ENCODE data around the gene ELANE. TPM values are rescaled to one million over a fixed set of nuclear protein-coding genes. Genes with fewer than 3 reads are reported as not detected.

ELANE gene
- total RNA-seq, 1 experiment from 2014 or later = not detected

- H3K4me1 ChIP-seq = no peaks in the 10 kb centered on the region
- no peaks in the 10 kb centered on the region for H3K36me3 ChIP-seq (ENCODE audit: control insufficient read depth, insufficient read depth, low read length)
- no peak overlapping the region for H3K4me3 ChIP-seq (ENCODE audit: low read depth, low read length)
- ChIA-PET CTCF (no interaction called here), POLR2A (no interaction called here)
- BruUV-seq (replicated peaks) = no TSS peak
- Mint-ChIP-seq H3K36me3 (ENCODE audit: insufficient read depth, unreplicated experiment) (no peaks in the 10 kb centered on the region), H3K9me3 (ENCODE audit: unreplicated experiment) (no peaks in the 10 kb centered on the region), H3K27me3 (ENCODE audit: insufficient read depth, unreplicated experiment) (no peaks in the 10 kb centered on the region), H3K27ac (ENCODE audit: unreplicated experiment) (no peak overlapping the region), H3K4me3 (ENCODE audit: unreplicated experiment) (no peak overlapping the region), H3K4me1 (ENCODE audit: low read depth, unreplicated experiment) (no peaks in the 10 kb centered on the region)
- H3K9me3 ChIP-seq = no peaks in the 10 kb centered on the region
- no peaks in the 10 kb centered on the region for H3K27me3 ChIP-seq (replicated peaks; ENCODE audit: control insufficient read depth, insufficient read depth, low read length)
- DNase-seq = no peak
- intact Hi-C loops (cut with micrococcal nuclease; ENCODE audit: unreplicated experiment) = no loop called here
- TF ChIP-seq, protein P1, sequence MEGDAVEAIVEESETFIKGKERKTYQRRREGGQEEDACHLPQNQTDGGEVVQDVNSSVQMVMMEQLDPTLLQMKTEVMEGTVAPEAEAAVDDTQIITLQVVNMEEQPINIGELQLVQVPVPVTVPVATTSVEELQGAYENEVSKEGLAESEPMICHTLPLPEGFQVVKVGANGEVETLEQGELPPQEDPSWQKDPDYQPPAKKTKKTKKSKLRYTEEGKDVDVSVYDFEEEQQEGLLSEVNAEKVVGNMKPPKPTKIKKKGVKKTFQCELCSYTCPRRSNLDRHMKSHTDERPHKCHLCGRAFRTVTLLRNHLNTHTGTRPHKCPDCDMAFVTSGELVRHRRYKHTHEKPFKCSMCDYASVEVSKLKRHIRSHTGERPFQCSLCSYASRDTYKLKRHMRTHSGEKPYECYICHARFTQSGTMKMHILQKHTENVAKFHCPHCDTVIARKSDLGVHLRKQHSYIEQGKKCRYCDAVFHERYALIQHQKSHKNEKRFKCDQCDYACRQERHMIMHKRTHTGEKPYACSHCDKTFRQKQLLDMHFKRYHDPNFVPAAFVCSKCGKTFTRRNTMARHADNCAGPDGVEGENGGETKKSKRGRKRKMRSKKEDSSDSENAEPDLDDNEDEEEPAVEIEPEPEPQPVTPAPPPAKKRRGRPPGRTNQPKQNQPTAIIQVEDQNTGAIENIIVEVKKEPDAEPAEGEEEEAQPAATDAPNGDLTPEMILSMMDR (IDR thresholded peaks at IDR 0.05; ENCODE audit: insufficient read depth in 1 of 2, low read depth in 1 of 2, low read length in 1 of 2, severe bottlenecking in 1 of 2, unreplicated experiment in 1 of 2) = no peak
Observed at GRCh38 chr19:825897-826644, 26.0 kb upstream of the ELANE start.

- Mint-ChIP-seq H3K4me1 (ENCODE audit: low read depth, unreplicated experiment) (no peaks in the 10 kb centered on the region), H3K9me3 (ENCODE audit: unreplicated experiment) (no peaks in the 10 kb centered on the region), H3K4me3 (ENCODE audit: unreplicated experiment) (no peak overlapping the region), H3K27ac (ENCODE audit: unreplicated experiment) (no peak overlapping the region), H3K36me3 (ENCODE audit: insufficient read depth, unreplicated experiment) (no peaks in the 10 kb centered on the region), H3K27me3 (ENCODE audit: insufficient read depth, unreplicated experiment) (no peaks in the 10 kb centered on the region)
- ChIA-PET POLR2A (no interaction called here), CTCF (no interaction called here)
- Histone ChIP-seq H3K4me3 (ENCODE audit: low read depth, low read length) (no peak overlapping the region), H3K27me3 (replicated peaks; ENCODE audit: control insufficient read depth, insufficient read depth, low read length) (no peaks in the 10 kb centered on the region), H3K4me1 (no peaks in the 10 kb centered on the region), H3K36me3 (ENCODE audit: control insufficient read depth, insufficient read depth, low read length) (no peaks in the 10 kb centered on the region), H3K9me3 (no peaks in the 10 kb centered on the region)
- TF ChIP-seq, protein P1 (IDR thresholded peaks at IDR 0.05; ENCODE audit: insufficient read depth in 1 of 2, low read depth in 1 of 2, low read length in 1 of 2, severe bottlenecking in 1 of 2, unreplicated experiment in 1 of 2) = no peak
- BruUV-seq (replicated peaks) = no TSS peak
- intact Hi-C loops (cut with micrococcal nuclease; ENCODE audit: unreplicated experiment) = no loop called here
- DNase-seq = no peak
Observed at GRCh38 chr19:827314-827709, 24.8 kb upstream of the ELANE start.

GRCh38 chr19:827710-828321 is 24.3 kb upstream of the ELANE start, which contains the start of gene AZU1:
AZU1 (plus strand) TSS chr19:827837; CDS start chr19:827847, 10 bp downstream.
- Mint-ChIP-seq H3K36me3 (ENCODE audit: insufficient read depth, unreplicated experiment) (no peaks in the 10 kb centered on the region), H3K4me1 (ENCODE audit: low read depth, unreplicated experiment) (no peaks in the 10 kb centered on the region), H3K27ac (ENCODE audit: unreplicated experiment) (no peak within 1 kb of the TSS), H3K27me3 (ENCODE audit: insufficient read depth, unreplicated experiment) (no peaks in the 10 kb centered on the region), H3K4me3 (ENCODE audit: unreplicated experiment) (no peak within 1 kb of the TSS), H3K9me3 (ENCODE audit: unreplicated experiment) (no peaks in the 10 kb centered on the region)
- CTCF ChIA-PET = no interaction called here
- Histone ChIP-seq H3K4me1 (no peaks in the 10 kb centered on the region), H3K27me3 (replicated peaks; ENCODE audit: control insufficient read depth, insufficient read depth, low read length) (no peaks in the 10 kb centered on the region), H3K9me3 (no peaks in the 10 kb centered on the region), H3K4me3 (ENCODE audit: low read depth, low read length) (no peak within 1 kb of the TSS), H3K36me3 (ENCODE audit: control insufficient read depth, insufficient read depth, low read length) (no peaks in the 10 kb centered on the region)
- POLR2A ChIA-PET = no interaction called here
- intact Hi-C loops (cut with micrococcal nuclease; ENCODE audit: unreplicated experiment) = no loop called here
- BruUV-seq (replicated peaks) = no TSS peak
- no peak for DNase-seq
- TF ChIP-seq, protein P1 (IDR thresholded peaks at IDR 0.05; ENCODE audit: insufficient read depth in 1 of 2, low read depth in 1 of 2, low read length in 1 of 2, severe bottlenecking in 1 of 2, unreplicated experiment in 1 of 2) = no peak

Data from Caco-2 (cell line).